Posterior vena cava (tissue), 2 donors: Measurements from ENCODE around the gene LIPC. TPM values are rescaled to one million over a fixed set of nuclear protein-coding genes. Genes with fewer than 3 reads are reported as not detected.

Experiments used
- DNase-seq: peaks from one replicate; pipeline ENCODE4 v3.0.0-alpha.2; 2020; ENCODE audit warnings: low spot score
- intact Hi-C, 2 donors: fragments of 100-400 bp; cut with DNase I; formaldehyde crosslinking; loops; one replicate each; pipeline versions ENCODE4 v1.14.1 to v1.14.2; 2022 to 2023
- total RNA-seq, 2 donors: library from RNA; stranded (reverse); fragmentation: NEBNext Ultra II Directional; extraction: Animal tissue kit (Norgen Biotek cat#: 25700); gene quantifications; one replicate each; pipeline ENCODE4 v1.2.1, GENCODE V29; 2021
- donor health status: DM: yes; HTN: yes; CAD: no.
- donor health status: DM: yes; HTN: yes; CAD: no.

Gene LIPC
- total RNA-seq, 2 donors from 2014 or later: 0.14 to 1.2 TPM

DNA sequence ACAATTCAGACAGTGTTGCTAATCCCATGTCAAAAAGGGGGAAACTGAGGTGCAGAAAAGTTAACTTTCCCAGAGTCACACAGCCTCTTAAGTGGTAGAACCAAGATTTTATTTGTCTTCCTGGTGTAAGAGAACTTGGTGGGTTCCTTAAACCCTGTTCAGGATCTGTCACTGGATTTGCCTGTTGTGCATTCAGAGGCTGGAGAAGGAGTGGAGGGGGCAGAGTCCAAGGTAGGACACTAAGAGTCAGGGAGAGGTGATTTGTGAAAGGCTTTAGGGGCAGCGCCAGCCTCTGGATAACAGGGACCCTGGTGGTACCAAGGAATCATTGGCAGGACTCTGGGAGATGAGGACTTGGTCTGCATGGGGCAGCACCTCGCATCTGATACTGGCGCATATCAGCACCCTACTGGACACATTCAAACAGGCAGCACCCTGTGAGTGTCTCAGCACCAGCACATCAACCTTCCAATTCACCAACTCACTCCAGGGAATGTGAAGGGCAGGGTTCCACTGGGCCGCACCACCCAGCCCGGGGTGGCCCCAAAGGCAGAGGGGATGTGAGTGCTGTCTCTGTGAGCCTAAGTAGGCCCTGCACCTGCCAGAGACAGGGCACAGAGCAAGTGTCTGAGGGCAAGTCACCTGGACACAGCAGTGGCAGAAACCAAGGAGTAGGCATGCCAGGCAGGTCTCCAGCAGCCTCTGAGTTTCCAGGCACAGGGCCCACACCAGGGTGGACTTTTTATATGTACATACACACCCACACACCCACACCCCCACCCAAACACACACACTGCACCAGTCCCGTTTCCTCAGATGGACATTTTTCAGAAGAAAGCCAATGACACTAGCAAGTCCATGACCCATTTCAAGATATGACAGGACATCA, 71.6 kb downstream of the LIPC start:
- intact Hi-C loops: no loop called here
- DNase-seq: no peak

DNA sequence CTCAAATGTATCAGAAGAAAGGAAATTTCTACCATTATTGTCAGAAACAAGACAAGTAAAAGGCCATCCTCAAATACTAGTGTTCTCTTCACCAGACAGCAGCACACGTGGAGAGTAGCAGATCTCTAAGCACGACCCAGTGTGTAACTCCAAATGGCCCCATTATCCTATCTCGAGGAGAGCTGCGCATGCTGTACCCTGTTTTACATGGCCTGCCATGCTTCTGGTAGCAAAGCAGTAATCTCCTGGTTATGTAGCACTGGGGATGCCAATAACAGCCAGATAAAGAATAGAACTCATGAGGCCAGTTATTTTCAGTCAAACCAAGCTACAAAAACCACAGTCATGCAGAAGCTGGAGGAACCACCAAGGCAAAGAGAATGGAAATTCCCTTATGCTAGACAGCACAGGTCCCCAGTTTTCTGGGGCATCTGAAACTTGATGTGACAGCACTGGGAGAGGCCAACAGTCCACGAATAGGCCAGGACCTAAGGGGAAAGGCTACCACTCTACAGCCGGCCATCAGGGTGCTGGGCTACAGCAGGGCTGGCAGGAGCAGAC, 73.0 kb downstream of the LIPC start:
- intact Hi-C loops: no loop called here
- no peak for DNase-seq

GRCh38 chr15:58505581-58505980, 73.8 kb downstream of the LIPC start:
- no peak for DNase-seq
- intact Hi-C loops: no loop called here

- DNase-seq: no peak
- intact Hi-C loops: no loop called here
These were observed 74.3 kb downstream of the LIPC start for GRCh38 chr15:58506064-58506490.

- intact Hi-C loops: no loop called here
- no peak for DNase-seq
These were observed 75.2 kb downstream of the LIPC start for GRCh38 chr15:58506783-58507668.

GRCh38 chr15:58509556-58509955, 77.8 kb downstream of the LIPC start:
- no peak for DNase-seq
- intact Hi-C loops: no loop called here

- intact Hi-C loops: no loop called here
- no peak for DNase-seq
These were observed 79.2 kb downstream of the LIPC start for GRCh38 chr15:58510715-58511598.

- no peak for DNase-seq
- intact Hi-C loops: no loop called here
These were observed 79.8 kb downstream of the LIPC start for GRCh38 chr15:58511599-58511987.

- intact Hi-C loops: no loop called here
- DNase-seq: no peak
These were observed 80.7 kb downstream of the LIPC start for GRCh38 chr15:58512522-58512921.

DNA sequence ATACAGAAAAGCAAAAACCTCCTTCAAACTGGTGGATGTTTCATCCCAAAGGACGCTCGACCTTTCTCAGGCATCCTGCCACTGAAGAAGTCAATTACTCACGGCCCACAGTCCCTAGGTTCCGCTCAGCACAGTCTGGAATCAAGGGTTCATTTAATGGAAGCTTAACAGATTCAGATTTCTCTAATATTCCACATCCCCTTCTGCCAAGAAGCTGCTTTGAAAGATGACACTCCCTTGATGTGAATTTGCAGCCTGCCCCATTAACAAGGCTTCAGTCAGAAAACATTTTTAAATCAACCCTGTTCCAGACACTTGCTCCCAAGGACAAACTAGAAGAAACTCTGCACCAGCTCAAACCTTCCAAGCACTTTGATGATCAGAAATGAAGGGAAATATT, 81.2 kb downstream of the LIPC start:
- DNase-seq: no peak
- intact Hi-C loops: no loop called here

DNA sequence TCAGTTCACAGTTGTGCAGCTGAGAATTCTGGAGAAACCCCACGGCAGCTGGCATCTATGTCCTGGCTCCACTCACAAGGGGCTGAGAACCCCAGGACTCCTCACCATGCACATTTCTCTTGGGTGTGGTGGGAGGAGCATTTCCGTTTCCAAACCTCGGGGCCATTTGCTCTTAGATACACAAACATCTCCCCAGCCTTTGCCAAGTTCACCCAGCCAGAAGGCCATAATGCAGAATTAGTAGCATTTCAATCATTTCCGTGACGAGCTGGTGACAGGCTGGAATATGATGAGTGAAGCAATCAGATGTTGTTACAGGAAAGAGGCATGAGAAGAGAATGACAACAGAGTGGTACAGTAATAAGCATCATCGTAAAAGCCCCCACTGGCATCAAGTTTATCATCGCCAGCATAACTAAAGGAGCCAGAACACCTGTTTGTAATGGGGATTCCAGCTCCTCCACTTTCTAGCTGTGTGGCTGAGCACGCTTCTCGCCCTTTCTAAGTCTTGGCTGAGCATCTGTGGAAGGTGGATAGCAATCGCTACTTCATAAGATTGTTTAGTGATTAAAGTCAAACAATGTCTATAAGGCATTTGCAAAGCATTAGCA, 82.0 kb downstream of the LIPC start:
- intact Hi-C loops: no loop called here
- no peak for DNase-seq

GRCh38 chr15:58515807-58516206, 84.0 kb downstream of the LIPC start:
- DNase-seq: no peak
- intact Hi-C loops: no loop called here

GRCh38 chr15:58517252-58517681, 85.5 kb downstream of the LIPC start:
- no peak for DNase-seq
- intact Hi-C loops: no loop called here

DNA sequence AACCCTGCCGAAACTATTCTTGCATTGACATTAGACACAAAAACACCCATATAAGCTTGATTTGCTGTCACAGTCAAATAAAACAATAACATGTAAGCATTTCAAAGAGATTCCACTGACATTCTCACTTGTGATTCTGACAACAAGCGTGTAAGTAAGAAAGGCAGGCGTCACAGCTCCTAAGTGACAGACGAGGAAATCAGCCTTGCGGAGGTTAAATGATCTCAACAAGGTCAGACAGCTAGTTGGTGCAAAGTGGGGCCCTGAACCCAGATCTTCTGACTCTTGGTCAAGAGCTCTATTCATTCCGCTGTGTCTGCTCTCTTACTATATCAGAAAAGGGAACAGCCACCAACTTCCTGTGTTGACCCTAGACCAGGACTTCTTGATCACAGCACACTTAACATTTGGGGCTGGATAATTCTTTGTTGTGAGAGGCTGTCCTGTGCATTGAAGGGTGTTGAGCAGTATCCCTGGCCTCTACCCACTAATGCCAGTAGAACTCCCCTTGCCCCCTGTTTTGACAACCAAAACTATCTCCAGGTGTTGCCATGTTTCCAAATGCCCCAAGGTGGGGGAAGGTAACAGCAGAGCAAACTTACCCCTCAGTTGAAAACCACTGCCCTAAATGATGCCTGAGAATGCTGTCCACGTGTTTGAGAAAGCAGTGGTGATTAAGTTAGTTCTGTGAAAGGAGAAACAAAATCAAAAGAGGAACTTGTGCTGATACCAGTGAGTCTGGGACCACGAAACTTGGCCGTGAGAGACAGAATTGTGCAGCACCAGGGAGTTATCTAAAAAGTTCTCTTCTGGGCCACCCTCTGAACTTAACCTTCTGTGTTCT, 86.1 kb downstream of the LIPC start:
- intact Hi-C loops: no loop called here
- DNase-seq: no peak

DNA sequence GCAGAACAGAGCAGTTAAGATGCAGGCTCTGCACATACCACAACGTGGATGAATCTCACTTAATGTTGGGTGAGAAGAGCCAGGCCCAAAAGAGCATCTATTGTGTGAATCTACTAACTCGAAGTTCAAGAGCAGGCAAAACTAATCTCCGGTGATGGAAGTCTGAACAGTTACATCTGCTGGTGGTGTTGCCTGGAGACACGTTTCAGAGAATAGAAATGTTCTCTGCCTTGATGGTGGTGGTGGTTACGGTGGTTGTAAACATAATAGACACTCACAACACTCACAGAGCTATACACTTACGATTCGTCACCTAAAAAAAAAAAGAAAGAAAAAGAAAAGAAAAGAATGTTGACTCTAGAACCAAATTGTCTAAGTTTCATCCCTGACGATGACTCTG, 86.8 kb downstream of the LIPC start:
- intact Hi-C loops: no loop called here
- DNase-seq: no peak

GRCh38 chr15:58519516-58519915, 87.7 kb downstream of the LIPC start:
- no peak for DNase-seq
- intact Hi-C loops: no loop called here

- DNase-seq: no peak
- intact Hi-C loops: no loop called here
These were observed 88.7 kb downstream of the LIPC start for GRCh38 chr15:58520464-58520863.

DNA sequence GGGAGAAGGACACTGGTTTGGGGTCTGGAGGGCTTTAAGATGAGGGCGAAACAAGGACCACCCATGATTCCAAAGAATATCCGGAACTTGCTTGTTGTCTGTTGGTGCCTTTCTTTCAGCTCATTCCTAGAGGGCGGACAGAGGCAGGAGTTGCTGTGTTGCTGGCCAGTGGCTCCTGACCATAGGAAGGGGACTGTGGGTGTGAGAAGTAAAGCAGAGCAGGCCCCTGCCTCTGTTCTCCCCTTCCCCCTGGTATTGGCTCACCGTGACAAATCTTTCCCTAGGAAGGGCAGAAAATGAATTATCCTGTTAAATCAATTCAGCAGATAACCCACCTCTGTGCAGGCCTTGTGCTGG, 89.1 kb downstream of the LIPC start:
- no peak for DNase-seq
- intact Hi-C loops: no loop called here
